ENCODE results near the gene ADAMTSL2. TPM values are rescaled to one million over a fixed set of nuclear protein-coding genes. Genes with fewer than 3 reads are reported as not detected.

The ADAMTSL2 gene
- total RNA-seq, 1 donor from 2014 or later: 0.54 TPM

GRCh38 chr9:133597316-133597957 is 62.9 kb downstream of the ADAMTSL2 start:
- Histone ChIP-seq H3K4me3 (ENCODE audit: low read depth, low read length) (no peak overlapping the region), H3K27me3 (ENCODE audit: control insufficient read depth, insufficient read depth, low read length) (peaks cover 2% of the 10 kb centered on the region), H3K36me3 (ENCODE audit: control insufficient read depth, insufficient read depth, low read length) (no peaks in the 10 kb centered on the region)
- TF ChIP-seq CTCF (IDR thresholded peaks at IDR 0.05; ENCODE audit: insufficient read depth, low read length, poor library complexity, severe bottlenecking): no peak
- no peak for DNase-seq (ENCODE audit: low read depth)

DNA sequence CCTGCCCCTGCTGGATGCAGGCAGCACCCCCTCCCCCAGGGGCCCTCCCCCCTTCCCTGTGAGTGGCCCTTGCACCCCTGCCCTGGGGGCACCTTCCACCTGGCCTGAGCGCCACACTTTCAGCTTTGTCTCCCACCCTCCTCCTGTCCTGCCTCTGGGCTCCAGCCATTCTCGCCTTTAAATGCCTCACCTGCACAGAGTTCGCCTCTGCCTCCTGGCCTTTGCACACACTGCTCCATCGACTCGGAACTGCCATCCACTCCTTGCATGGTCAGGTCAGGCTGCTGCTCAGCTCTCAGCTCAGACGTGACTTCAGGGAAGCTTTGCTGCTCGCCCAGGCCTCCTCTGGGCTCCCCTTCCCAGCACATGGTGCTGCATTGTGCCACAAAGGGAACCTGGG is 64.5 kb downstream of the ADAMTSL2 start:
- Histone ChIP-seq H3K4me3 (ENCODE audit: low read depth, low read length) (no peak overlapping the region), H3K27me3 (ENCODE audit: control insufficient read depth, insufficient read depth, low read length) (peaks cover 8% of the 10 kb centered on the region), H3K36me3 (ENCODE audit: control insufficient read depth, insufficient read depth, low read length) (no peaks in the 10 kb centered on the region)
- TF ChIP-seq CTCF (IDR thresholded peaks at IDR 0.05; ENCODE audit: insufficient read depth, low read length, poor library complexity, severe bottlenecking): no peak
- DNase-seq (ENCODE audit: low read depth): no peak

- no peak for TF ChIP-seq CTCF (IDR thresholded peaks at IDR 0.05; ENCODE audit: insufficient read depth, low read length, poor library complexity, severe bottlenecking)
- H3K27me3 ChIP-seq (ENCODE audit: control insufficient read depth, insufficient read depth, low read length): peaks cover 8% of the 10 kb centered on the region
- no peak for DNase-seq (ENCODE audit: low read depth)
- no peak overlapping the region for H3K4me3 ChIP-seq (ENCODE audit: low read depth, low read length)
- H3K36me3 ChIP-seq (ENCODE audit: control insufficient read depth, insufficient read depth, low read length): no peaks in the 10 kb centered on the region
These were observed 65.1 kb downstream of the ADAMTSL2 start for GRCh38 chr9:133599470-133600173.

DNA sequence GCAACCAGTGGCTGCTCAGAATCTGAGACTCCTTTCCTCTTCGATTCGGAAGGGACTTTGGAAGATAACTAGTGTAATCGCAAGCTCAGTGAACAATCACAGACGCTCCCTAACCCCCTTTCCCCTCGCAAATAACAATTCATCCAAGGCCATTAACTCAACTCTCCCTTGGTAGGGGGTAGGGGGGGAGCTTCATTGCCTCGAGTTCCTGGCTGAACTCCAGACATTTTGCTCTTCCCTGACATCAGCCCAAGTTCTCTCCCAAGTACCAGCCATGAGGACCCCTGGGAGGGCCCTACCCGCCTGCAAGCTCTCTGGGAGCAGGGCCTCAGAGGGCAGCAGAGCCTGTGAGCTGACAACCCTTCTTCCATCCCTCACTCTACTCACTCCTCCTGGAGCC is 66.2 kb downstream of the ADAMTSL2 start:
- Histone ChIP-seq H3K27me3 (ENCODE audit: control insufficient read depth, insufficient read depth, low read length) (peaks cover 13% of the 10 kb centered on the region), H3K4me3 (ENCODE audit: low read depth, low read length) (no peak overlapping the region), H3K36me3 (ENCODE audit: control insufficient read depth, insufficient read depth, low read length) (no peaks in the 10 kb centered on the region)
- TF ChIP-seq CTCF (IDR thresholded peaks at IDR 0.05; ENCODE audit: insufficient read depth, low read length, poor library complexity, severe bottlenecking): no peak
- DNase-seq (ENCODE audit: low read depth): no peak

DNA sequence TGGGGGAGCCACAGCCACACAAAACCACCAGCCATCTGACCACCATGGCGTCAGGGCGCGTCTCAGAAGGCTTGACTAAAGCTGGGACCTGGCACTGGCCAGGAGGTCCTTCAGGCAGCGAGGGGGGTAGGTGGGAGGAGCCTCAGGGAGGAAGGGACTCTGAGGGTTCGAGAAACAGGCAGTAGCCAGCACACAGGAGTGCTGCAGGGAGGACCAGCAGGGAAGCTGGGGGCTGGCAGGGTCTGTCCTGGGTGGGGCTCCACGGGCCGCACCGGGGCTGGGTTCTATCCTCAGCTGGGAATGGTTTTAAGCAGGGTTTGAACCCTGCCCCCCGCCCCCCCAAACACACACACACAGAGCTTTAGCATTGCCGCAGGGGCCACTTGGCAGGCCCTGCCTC is 67.2 kb downstream of the ADAMTSL2 start:
- TF ChIP-seq CTCF (IDR thresholded peaks at IDR 0.05; ENCODE audit: insufficient read depth, low read length, poor library complexity, severe bottlenecking): no peak

More for the DNA sequence above, 67.2 kb downstream of the ADAMTSL2 start:
- Histone ChIP-seq H3K27me3 (ENCODE audit: control insufficient read depth, insufficient read depth, low read length) (peaks cover 20% of the 10 kb centered on the region), H3K36me3 (ENCODE audit: control insufficient read depth, insufficient read depth, low read length) (no peaks in the 10 kb centered on the region), H3K4me3 (ENCODE audit: low read depth, low read length) (no peak overlapping the region)
- no peak for DNase-seq (ENCODE audit: low read depth)

All from kidney epithelial cell (primary cell).